Small intestine (tissue), 7 donors: ENCODE data around the gene MAP3K10. TPM values are rescaled to one million over a fixed set of nuclear protein-coding genes. Genes with fewer than 3 reads are reported as not detected.

Experiments used
- DNase-seq, 2 donors: peaks; one replicate each; pipeline versions ENCODE4 v3.0.0 to v3.0.0-alpha.2; 2013
- FAIRE-seq: peaks from 2 replicates; lab custom pipeline; 2012; peaks lifted over from hg19 to GRCh38; lab: Jason Lieb, UNC
- H3K27ac ChIP-seq, 3 donors: one replicate each; pipeline ENCODE4 v1.5.1; 2013; ENCODE audit warnings: low read length in 2 of 3, mild to moderate bottlenecking in 2 of 3, control low read depth in 1 of 3, inconsistent platforms in 1 of 3, low read depth in 1 of 3, moderate library complexity in 1 of 3
- H3K27me3 ChIP-seq, 3 donors: one replicate each; pipeline ENCODE4 v1.6.1; 2013; ENCODE audit warnings: low read length in 3 of 3, inconsistent platforms in 1 of 3; ENCODE audit not compliant: control insufficient read depth in 3 of 3, insufficient read depth in 3 of 3
- H3K36me3 ChIP-seq, 3 donors: one replicate each; pipeline ENCODE4 v1.6.1; 2013; ENCODE audit warnings: low read length in 3 of 3, inconsistent platforms in 1 of 3, low read depth in 1 of 3, mild to moderate bottlenecking in 1 of 3, moderate library complexity in 1 of 3; ENCODE audit not compliant: control insufficient read depth in 3 of 3, insufficient read depth in 2 of 3
- H3K4me1 ChIP-seq, 3 donors: one replicate each; pipeline ENCODE4 v1.6.1; 2013; ENCODE audit warnings: low read length in 2 of 3, inconsistent platforms in 1 of 3, low read depth in 1 of 3, mild to moderate bottlenecking in 1 of 3, moderate library complexity in 1 of 3; ENCODE audit not compliant: control insufficient read depth in 3 of 3, insufficient read depth in 2 of 3
- H3K4me3 ChIP-seq, 3 donors: one replicate each; pipeline ENCODE4 v1.5.1; 2013; ENCODE audit warnings: low read length in 3 of 3, control low read depth in 1 of 3, inconsistent platforms in 1 of 3, low read depth in 1 of 3, mild to moderate bottlenecking in 1 of 3, moderate library complexity in 1 of 3
- H3K9me3 ChIP-seq, 2 donors: one replicate each; pipeline ENCODE4 v1.6.1; 2013; ENCODE audit warnings: low read depth in 1 of 2, low read length in 1 of 2; ENCODE audit not compliant: control insufficient read depth in 2 of 2, insufficient read depth in 1 of 2
- WGBS, 3 donors: extraction: QIAGEN DNeasy Blood & Tissue Kit; methylation state at CpG; one replicate each; pipeline ENCODE4 v1.1.7; 2013; 5-methylcytosine and 5-hydroxymethylcytosine counted together
- polyA plus RNA-seq, 4 donors: library from polyadenylated mRNA; stranded (reverse) in 3 of 4; unstranded in 1 of 4; fragments of 200-250 nt in 3 of 4; fragments of 120-200 nt in 1 of 4; gene quantifications; one replicate each; pipeline versions ENCODE4 v1.2.1 to v1.2.3, GENCODE V29; 2013
- donor health status: healthy with polysubstance abuse.
- donor health status: control.
- donor health status: control.
- donor health status: Bipolar disorder and iron deficiency.
- donor health status: healthy.

Gene MAP3K10
- polyA plus RNA-seq, 4 donors, result 5.4 to 9.7 (median 6.9) TPM

GRCh38 chr19:40200341-40201099 is 9.3 kb downstream of the MAP3K10 start:
- Histone ChIP-seq H3K9me3 (peaks cover 0 to 8% of the 10 kb centered on the region in 2 donors), H3K27ac (no peak overlapping the region), H3K27me3 (no peaks in the 10 kb centered on the region), H3K4me3 (no peak overlapping the region), H3K4me1 (no peaks in the 10 kb centered on the region), H3K36me3 (peaks cover 0 to 26% (median 0%) of the 10 kb centered on the region in 3 donors)
- DNase-seq, result no peak
- 79 to 83% (median 80%) methylated on average over 9 of the region's 9 CpGs for WGBS, 3 donors
- no peak for FAIRE-seq

- Histone ChIP-seq H3K27me3 (no peaks in the 10 kb centered on the region), H3K4me3 (no peak overlapping the region), H3K9me3 (peaks cover 0 to 12% of the 10 kb centered on the region in 2 donors), H3K36me3 (peaks cover 0 to 33% (median 0%) of the 10 kb centered on the region in 3 donors), H3K4me1 (no peaks in the 10 kb centered on the region), H3K27ac (no peak overlapping the region)
- FAIRE-seq (no peak), DNase-seq (no peak)
- 96 to 98% (median 96%) methylated on average over 16 of the region's 16 CpGs for WGBS, 3 donors
Observed at GRCh38 chr19:40204381-40204780, 13.2 kb downstream of the MAP3K10 start.

- no peak for FAIRE-seq
Observed at GRCh38 chr19:40205760-40206159, 14.5 kb downstream of the MAP3K10 start.

GRCh38 chr19:40208602-40209001 is 17.4 kb downstream of the MAP3K10 start:
- no peaks in the 10 kb centered on the region for H3K27me3 ChIP-seq
- no peaks in the 10 kb centered on the region for H3K4me1 ChIP-seq
- DNase-seq (no peak), FAIRE-seq (no peak)
- H3K4me3 ChIP-seq, result no peak overlapping the region
- H3K9me3 ChIP-seq, result peaks cover 0 to 12% of the 10 kb centered on the region in 2 donors
- 96 to 98% (median 96%) methylated on average over 5 of the region's 5 CpGs for WGBS, 3 donors
- H3K27ac ChIP-seq, result no peak overlapping the region
- peaks cover 0 to 46% (median 0%) of the 10 kb centered on the region in 3 donors for H3K36me3 ChIP-seq

More at GRCh38 chr19:40205760-40206159, 14.5 kb downstream of the MAP3K10 start:
- peaks cover 0 to 12% of the 10 kb centered on the region in 2 donors for H3K9me3 ChIP-seq
- no peak overlapping the region for H3K4me3 ChIP-seq
- WGBS, 3 donors, result 95 to 96% (median 96%) methylated on average over 20 to 21 of the region's 21 CpGs
- no peak for DNase-seq
- no peaks in the 10 kb centered on the region for H3K27me3 ChIP-seq
- H3K4me1 ChIP-seq, result no peaks in the 10 kb centered on the region
- H3K36me3 ChIP-seq, result peaks cover 0 to 36% (median 0%) of the 10 kb centered on the region in 3 donors
- H3K27ac ChIP-seq, result no peak overlapping the region

GRCh38 chr19:40210889-40211288 is 19.7 kb downstream of the MAP3K10 start:
- H3K27ac ChIP-seq, result no peak overlapping the region
- 92 to 97% (median 96%) methylated on average over 5 of the region's 5 CpGs for WGBS, 3 donors
- no peak for FAIRE-seq
- H3K27me3 ChIP-seq, result no peaks in the 10 kb centered on the region
- peaks cover 0 to under 1% of the 10 kb centered on the region in 2 donors for H3K9me3 ChIP-seq
- H3K4me1 ChIP-seq, result no peaks in the 10 kb centered on the region
- peaks cover 0 to 27% (median 0%) of the 10 kb centered on the region in 3 donors for H3K36me3 ChIP-seq
- DNase-seq, result no peak
- H3K4me3 ChIP-seq, result no peak overlapping the region

- 92 to 94% (median 93%) methylated on average over 46 to 53 of the region's 53 CpGs for WGBS, 3 donors
- no peak for FAIRE-seq
- no peak for DNase-seq
Observed at GRCh38 chr19:40213251-40213829, 22.1 kb downstream of the MAP3K10 start.

GRCh38 chr19:40213882-40214570 is 22.8 kb downstream of the MAP3K10 start:
- Histone ChIP-seq H3K27me3 (peaks cover 6 to 26% (median 11%) of the 10 kb centered on the region in 3 donors), H3K4me1 (peaks cover 0 to 4% (median 0%) of the 10 kb centered on the region in 3 donors), H3K9me3 (no peaks in the 10 kb centered on the region), H3K4me3 (no peak overlapping the region), H3K27ac (no peak overlapping the region), H3K36me3 (peaks cover 0 to 21% (median 0%) of the 10 kb centered on the region in 3 donors)
- WGBS, 3 donors, result 93 to 95% (median 93%) methylated on average over 44 to 50 of the region's 50 CpGs
- DNase-seq, result no peak
- no peak for FAIRE-seq

More at GRCh38 chr19:40213251-40213829, 22.1 kb downstream of the MAP3K10 start:
- Histone ChIP-seq H3K4me1 (peaks cover 0 to 4% (median 0%) of the 10 kb centered on the region in 3 donors), H3K9me3 (no peaks in the 10 kb centered on the region), H3K36me3 (peaks cover 0 to 21% (median 0%) of the 10 kb centered on the region in 3 donors), H3K4me3 (no peak overlapping the region), H3K27ac (no peak overlapping the region), H3K27me3 (peaks cover 6 to 20% (median 11%) of the 10 kb centered on the region in 3 donors)

DNA sequence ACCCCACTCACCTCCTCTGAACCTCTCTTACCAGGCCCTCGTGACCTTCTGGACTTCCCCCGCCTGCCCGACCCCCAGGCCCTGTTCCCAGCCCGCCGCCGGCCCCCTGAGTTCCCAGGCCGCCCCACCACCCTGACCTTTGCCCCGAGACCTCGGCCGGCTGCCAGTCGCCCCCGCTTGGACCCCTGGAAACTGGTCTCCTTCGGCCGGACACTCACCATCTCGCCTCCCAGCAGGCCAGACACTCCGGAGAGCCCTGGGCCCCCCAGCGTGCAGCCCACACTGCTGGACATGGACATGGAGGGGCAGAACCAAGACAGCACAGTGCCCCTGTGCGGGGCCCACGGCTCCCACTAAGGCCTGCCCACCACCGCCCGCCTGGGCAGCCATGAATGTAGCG is 23.7 kb downstream of the MAP3K10 start:
- WGBS, 3 donors, result 77 to 83% (median 78%) methylated on average over 22 of the region's 22 CpGs
- DNase-seq, result no peak
- peaks cover 6 to 32% (median 11%) of the 10 kb centered on the region in 3 donors for H3K27me3 ChIP-seq
- H3K9me3 ChIP-seq, result no peaks in the 10 kb centered on the region
- H3K27ac ChIP-seq, result no peak overlapping the region
- peaks cover 0 to 21% (median 0%) of the 10 kb centered on the region in 3 donors for H3K36me3 ChIP-seq
- no peak overlapping the region for H3K4me3 ChIP-seq
- peaks cover 0 to 8% (median 0%) of the 10 kb centered on the region in 3 donors for H3K4me1 ChIP-seq
- FAIRE-seq, result no peak
